Stimulated activated naive CD4-positive, alpha-beta T cell treated with Interleukin-2 at 50 U/mL for 16 hours (primary cell): Measurements from ENCODE around the gene KCNQ1.

Experiments
- DNase-seq: peaks from one replicate; lab custom pipeline; 2025; lab: John Stamatoyannopoulos, UW

The KCNQ1 gene

GRCh38 chr11:2444821-2445745 is at the start of gene KCNQ1:
Gene KCNQ1, plus strand, starts transcription at chr11:2445008. Its CDS starts 91 bp downstream, at chr11:2445099.
- peak; percentile 65 for DNase-seq

GRCh38 chr11:2395211-2395730 is 49.5 kb upstream of the KCNQ1 start:
- DNase-seq, result no peak

GRCh38 chr11:2395856-2396255 is 49.0 kb upstream of the KCNQ1 start:
- no peak for DNase-seq

GRCh38 chr11:2396471-2396870 is 48.3 kb upstream of the KCNQ1 start:
- DNase-seq, result no peak

- DNase-seq, result no peak
Observed at GRCh38 chr11:2397005-2397404, 47.8 kb upstream of the KCNQ1 start.

- no peak for DNase-seq
Observed at GRCh38 chr11:2398664-2399355, 46.0 kb upstream of the KCNQ1 start.

- no peak for DNase-seq
Observed at GRCh38 chr11:2399488-2400068, 45.2 kb upstream of the KCNQ1 start.

GRCh38 chr11:2400069-2400761 is 44.6 kb upstream of the KCNQ1 start, which contains the start of gene TSSC4:
Gene TSSC4, plus strand, starts transcription at chr11:2400750. Its CDS starts 1,884 bp downstream, at chr11:2402634.
- peak; percentile 99 for DNase-seq

- DNase-seq, result no peak
Observed at GRCh38 chr11:2400762-2401435, 43.9 kb upstream of the KCNQ1 start.

- DNase-seq, result no peak
Observed at GRCh38 chr11:2401436-2401984, 43.3 kb upstream of the KCNQ1 start.

GRCh38 chr11:2402106-2402505 is 42.7 kb upstream of the KCNQ1 start:
- no peak for DNase-seq

- DNase-seq, result no peak
Observed at GRCh38 chr11:2402890-2403645, 41.7 kb upstream of the KCNQ1 start.

GRCh38 chr11:2404735-2405196 is 40.0 kb upstream of the KCNQ1 start:
- no peak for DNase-seq

- no peak for DNase-seq
Observed at GRCh38 chr11:2406451-2406850, 38.4 kb upstream of the KCNQ1 start.

GRCh38 chr11:2406878-2407410 is 37.9 kb upstream of the KCNQ1 start:
- no peak for DNase-seq

- no peak for DNase-seq
Observed at GRCh38 chr11:2408671-2409070, 36.1 kb upstream of the KCNQ1 start.

GRCh38 chr11:2409126-2409525 is 35.7 kb upstream of the KCNQ1 start:
- no peak for DNase-seq

- no peak for DNase-seq
Observed at GRCh38 chr11:2409611-2410468, 35.0 kb upstream of the KCNQ1 start.

- no peak for DNase-seq
Observed at GRCh38 chr11:2410616-2411015, 34.2 kb upstream of the KCNQ1 start.
